PFSK-1 (cell line): Measurements from ENCODE around the gene GORASP1.

Experiments
- POLR2AphosphoS5 ChIP-seq: IDR thresholded peaks from 2 replicates; pipeline ENCODE4 v1.6.1; 2012; ENCODE audit warnings: low read depth, mild to moderate bottlenecking, control low read depth, low read length, moderate library complexity
- SIN3A ChIP-seq: IDR thresholded peaks from 2 replicates; pipeline ENCODE4 v1.6.1; 2012; ENCODE audit warnings: mild to moderate bottlenecking, low read length, moderate library complexity, borderline replicate concordance; ENCODE audit not compliant: insufficient read depth
- TAF1 ChIP-seq: IDR thresholded peaks from 2 replicates; pipeline ENCODE4 v1.6.1; 2012; ENCODE audit warnings: low read length, control low read depth, borderline replicate concordance; ENCODE audit not compliant: insufficient read depth
- TF ChIP-seq, protein P1 (sequence below), 2 experiments: IDR thresholded peaks; 2 replicates each; pipeline versions ENCODE4 v1.6.1 to v1.8.0; 2011 to 2012; ENCODE audit warnings: low read depth in 2 of 2, low read length in 2 of 2, control low read depth in 1 of 2, inconsistent platforms in 1 of 2, mild to moderate bottlenecking in 1 of 2, moderate library complexity in 1 of 2; ENCODE audit not compliant: insufficient read depth in 1 of 2

DNA sequence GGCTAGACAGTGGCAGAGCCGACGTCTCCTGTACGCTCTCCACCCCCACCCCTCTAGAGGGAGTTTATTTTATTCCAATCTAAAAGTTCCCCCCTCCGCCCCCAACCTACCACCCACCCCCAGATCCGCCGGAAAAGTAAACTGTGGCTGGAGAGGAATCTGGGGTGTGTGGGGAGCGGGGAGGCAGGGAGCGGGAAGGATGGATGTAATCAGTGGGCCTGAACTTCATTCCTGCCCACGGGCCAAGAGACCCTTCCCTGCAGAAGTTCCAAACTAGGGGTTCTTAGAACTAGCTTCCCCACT is 46.5 kb upstream of the GORASP1 start:
- TF ChIP-seq, protein P1, sequence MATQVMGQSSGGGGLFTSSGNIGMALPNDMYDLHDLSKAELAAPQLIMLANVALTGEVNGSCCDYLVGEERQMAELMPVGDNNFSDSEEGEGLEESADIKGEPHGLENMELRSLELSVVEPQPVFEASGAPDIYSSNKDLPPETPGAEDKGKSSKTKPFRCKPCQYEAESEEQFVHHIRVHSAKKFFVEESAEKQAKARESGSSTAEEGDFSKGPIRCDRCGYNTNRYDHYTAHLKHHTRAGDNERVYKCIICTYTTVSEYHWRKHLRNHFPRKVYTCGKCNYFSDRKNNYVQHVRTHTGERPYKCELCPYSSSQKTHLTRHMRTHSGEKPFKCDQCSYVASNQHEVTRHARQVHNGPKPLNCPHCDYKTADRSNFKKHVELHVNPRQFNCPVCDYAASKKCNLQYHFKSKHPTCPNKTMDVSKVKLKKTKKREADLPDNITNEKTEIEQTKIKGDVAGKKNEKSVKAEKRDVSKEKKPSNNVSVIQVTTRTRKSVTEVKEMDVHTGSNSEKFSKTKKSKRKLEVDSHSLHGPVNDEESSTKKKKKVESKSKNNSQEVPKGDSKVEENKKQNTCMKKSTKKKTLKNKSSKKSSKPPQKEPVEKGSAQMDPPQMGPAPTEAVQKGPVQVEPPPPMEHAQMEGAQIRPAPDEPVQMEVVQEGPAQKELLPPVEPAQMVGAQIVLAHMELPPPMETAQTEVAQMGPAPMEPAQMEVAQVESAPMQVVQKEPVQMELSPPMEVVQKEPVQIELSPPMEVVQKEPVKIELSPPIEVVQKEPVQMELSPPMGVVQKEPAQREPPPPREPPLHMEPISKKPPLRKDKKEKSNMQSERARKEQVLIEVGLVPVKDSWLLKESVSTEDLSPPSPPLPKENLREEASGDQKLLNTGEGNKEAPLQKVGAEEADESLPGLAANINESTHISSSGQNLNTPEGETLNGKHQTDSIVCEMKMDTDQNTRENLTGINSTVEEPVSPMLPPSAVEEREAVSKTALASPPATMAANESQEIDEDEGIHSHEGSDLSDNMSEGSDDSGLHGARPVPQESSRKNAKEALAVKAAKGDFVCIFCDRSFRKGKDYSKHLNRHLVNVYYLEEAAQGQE (IDR thresholded peaks at IDR 0.05; ENCODE audit: insufficient read depth in 1 of 2, low read depth in 2 of 2, low read length in 2 of 2) = no peak
- TF ChIP-seq POLR2AphosphoS5 (no peak), TAF1 (no peak), SIN3A (no peak)
